22Rv1 (cell line): ENCODE results near the gene B9D1.

Experiments
- ZFX ChIP-seq: fragments of 450-650 bp; IDR thresholded peaks from 2 replicates; pipeline ENCODE4 v1.6.1; 2017; ENCODE audit warnings: antibody characterized with exemption, borderline replicate concordance
- TF ChIP-seq, protein P1 (sequence below): fragments of 450-650 bp; IDR thresholded peaks from 2 replicates; pipeline ENCODE4 v1.5.1; 2017; ENCODE audit warnings: mild to moderate bottlenecking

DNA sequence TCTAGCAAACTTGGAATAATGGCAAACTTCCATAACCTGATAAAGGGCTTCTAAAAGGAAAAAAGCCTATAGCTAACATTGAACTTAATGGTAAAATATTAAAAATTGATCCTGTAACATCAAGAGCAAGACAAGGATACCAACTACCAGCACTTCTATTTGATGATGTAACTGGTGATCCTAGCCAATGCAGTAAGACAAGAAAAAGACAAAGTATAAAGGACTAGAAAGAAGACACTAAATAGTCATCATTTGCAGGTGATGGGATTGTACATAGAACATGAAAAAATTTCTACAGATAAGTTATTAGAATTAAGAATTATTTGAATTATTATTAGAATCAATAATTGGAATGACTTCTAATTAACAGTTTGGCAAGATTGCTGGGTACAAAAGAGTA lies 37.0 kb downstream of the B9D1 start:
- TF ChIP-seq, protein P1, sequence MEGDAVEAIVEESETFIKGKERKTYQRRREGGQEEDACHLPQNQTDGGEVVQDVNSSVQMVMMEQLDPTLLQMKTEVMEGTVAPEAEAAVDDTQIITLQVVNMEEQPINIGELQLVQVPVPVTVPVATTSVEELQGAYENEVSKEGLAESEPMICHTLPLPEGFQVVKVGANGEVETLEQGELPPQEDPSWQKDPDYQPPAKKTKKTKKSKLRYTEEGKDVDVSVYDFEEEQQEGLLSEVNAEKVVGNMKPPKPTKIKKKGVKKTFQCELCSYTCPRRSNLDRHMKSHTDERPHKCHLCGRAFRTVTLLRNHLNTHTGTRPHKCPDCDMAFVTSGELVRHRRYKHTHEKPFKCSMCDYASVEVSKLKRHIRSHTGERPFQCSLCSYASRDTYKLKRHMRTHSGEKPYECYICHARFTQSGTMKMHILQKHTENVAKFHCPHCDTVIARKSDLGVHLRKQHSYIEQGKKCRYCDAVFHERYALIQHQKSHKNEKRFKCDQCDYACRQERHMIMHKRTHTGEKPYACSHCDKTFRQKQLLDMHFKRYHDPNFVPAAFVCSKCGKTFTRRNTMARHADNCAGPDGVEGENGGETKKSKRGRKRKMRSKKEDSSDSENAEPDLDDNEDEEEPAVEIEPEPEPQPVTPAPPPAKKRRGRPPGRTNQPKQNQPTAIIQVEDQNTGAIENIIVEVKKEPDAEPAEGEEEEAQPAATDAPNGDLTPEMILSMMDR, result no peak
- no peak for TF ChIP-seq ZFX
